Panc1 (cell line): ENCODE measurements around the gene NDRG4. TPM values are rescaled to one million over a fixed set of nuclear protein-coding genes. Genes with fewer than 3 reads are reported as not detected.

ENCODE experiments used
- ATAC-seq: fragments of 200-7000 bp; cut with Tn5 transposase; 2 replicates; pipeline ENCODE4 v1.9.1; 2020; ENCODE audit warnings: mild to moderate bottlenecking, moderate library complexity
- BruUV-seq: library from RNA; stranded (reverse); fragments of 400-500 nt; replicated peaks from 2 replicates; lab custom pipeline; 2021; lab: Mats Ljungman, UMichigan
- CTCF ChIA-PET: fragments of 300-600 bp; sonication (Branson Sonifier 250); formaldehyde crosslinking; loops from one replicate; lab custom pipeline; 2022; ENCODE audit warnings: antibody characterized with exemption; lab: Charles Lee
- POLR2A ChIA-PET: fragments of 300-600 bp; sonication (Branson Sonifier 250); formaldehyde crosslinking; loops from one replicate; lab custom pipeline; 2022; ENCODE audit warnings: antibody characterized with exemption; lab: Charles Lee
- DNase-seq: peaks from one replicate; pipeline ENCODE4 v3.0.0-alpha.2; 2010; ENCODE audit warnings: low read depth, low spot score
- H3K27ac ChIP-seq: 2 replicates; pipeline ENCODE4 v1.5.1; 2011; ENCODE audit warnings: mild to moderate bottlenecking, low read length, inconsistent platforms
- H3K27me3 ChIP-seq: fragments of 200-500 bp; sonication (Bioruptor generic); 2 replicates; pipeline ENCODE4 v1.6.0; 2014; ENCODE audit warnings: low read length, inconsistent platforms; ENCODE audit not compliant: control insufficient read depth, insufficient read depth
- H3K36me3 ChIP-seq: fragments of 200-500 bp; sonication (Bioruptor generic); 2 replicates; pipeline ENCODE4 v1.5.1; 2014; ENCODE audit warnings: inconsistent platforms, mild to moderate bottlenecking, low read length, moderate library complexity; ENCODE audit not compliant: control insufficient read depth, insufficient read depth
- H3K4me1 ChIP-seq: 2 replicates; pipeline ENCODE4 v1.5.1; 2011; ENCODE audit warnings: inconsistent platforms, mild to moderate bottlenecking, low read length, moderate library complexity; ENCODE audit not compliant: control insufficient read depth, insufficient read depth
- H3K4me3 ChIP-seq, 2 experiments: 2 replicates each; pipeline ENCODE4 v1.5.1; 2011 to 2012; ENCODE audit warnings: low read depth in 2 of 2, low read length in 2 of 2, mild to moderate bottlenecking in 2 of 2, inconsistent platforms in 1 of 2, moderate library complexity in 1 of 2
- H3K9me3 ChIP-seq: fragments of 200-500 bp; sonication (Bioruptor generic); 2 replicates; pipeline ENCODE4 v1.5.1; 2014; ENCODE audit warnings: low read depth, mild to moderate bottlenecking, inconsistent platforms, low read length, moderate library complexity; ENCODE audit not compliant: control insufficient read depth, insufficient read depth
- POLR2AphosphoS5 ChIP-seq: IDR thresholded peaks from 2 replicates; pipeline ENCODE4 v1.6.1; 2012; ENCODE audit warnings: mild to moderate bottlenecking, low read depth, low read length, moderate library complexity
- REST ChIP-seq, 2 experiments: IDR thresholded peaks; 2 replicates each; pipeline ENCODE4 v1.6.1; 2011 to 2012; ENCODE audit warnings: low read depth in 2 of 2, control low read depth in 1 of 2, low read length in 1 of 2, mild to moderate bottlenecking in 1 of 2, moderate library complexity in 1 of 2; ENCODE audit not compliant: insufficient read depth in 1 of 2
- SIN3A ChIP-seq: IDR thresholded peaks from 2 replicates; pipeline ENCODE4 v1.6.1; 2012; ENCODE audit warnings: low read depth, mild to moderate bottlenecking, low read length, moderate library complexity, borderline replicate concordance; ENCODE audit not compliant: insufficient read depth
- TCF7L2 ChIP-seq: IDR thresholded peaks from 2 replicates; pipeline ENCODE4 v1.6.1; 2011; ENCODE audit warnings: mild to moderate bottlenecking, low read depth, low read length, inconsistent platforms
- in situ Hi-C: cut with HindIII; loops from 2 replicates; pipeline ENCODE4 v1.10.0; 2016; ENCODE audit warnings: low sequenced_read_pairs, low pct_unique_long_range_greater_than_20kb
- intact Hi-C: fragments of 100-400 bp; cut with micrococcal nuclease; formaldehyde crosslinking; loops from one replicate; pipeline ENCODE4 v1.10.0; 2022; ENCODE audit not compliant: unreplicated experiment
- total RNA-seq: library from RNA; stranded (reverse); gene quantifications from one replicate; pipeline ENCODE4 v1.2.1, GENCODE V29; 2021; ENCODE audit not compliant: unreplicated experiment
- TF ChIP-seq, protein P1 (sequence below): fragments of 450-650 bp; IDR thresholded peaks from 2 replicates; pipeline ENCODE4 v1.5.1; 2017; ENCODE audit warnings: mild to moderate bottlenecking

The NDRG4 gene
- total RNA-seq, 1 experiment from 2014 or later = 5.1 TPM

DNA sequence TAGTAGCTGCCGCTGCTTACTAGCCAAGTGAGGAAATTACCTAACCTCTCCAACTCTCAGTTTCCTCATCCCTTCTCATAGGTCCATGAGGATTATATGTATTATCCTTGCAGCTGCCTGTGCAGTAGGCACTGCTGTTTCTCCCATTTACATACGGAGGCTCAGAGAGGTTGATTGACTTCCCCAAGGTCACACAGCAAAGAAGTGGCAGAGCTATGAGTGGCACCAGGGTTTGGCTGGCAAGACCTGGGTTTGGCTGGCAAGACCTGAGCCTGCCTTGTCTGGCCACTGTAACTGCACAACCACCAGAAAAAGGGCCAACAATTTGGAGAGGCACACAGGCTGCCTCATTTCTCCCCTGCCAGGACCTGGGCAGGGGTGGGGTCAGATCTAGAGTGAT lies 2.5 kb upstream of the NDRG4 start:
- intact Hi-C loops (no loop called here), in situ Hi-C loops (no loop called here)
- Histone ChIP-seq H3K4me1 (no peaks in the 10 kb centered on the region), H3K4me3 (no peak overlapping the region), H3K27ac (no peak overlapping the region), H3K9me3 (no peaks in the 10 kb centered on the region), H3K36me3 (no peaks in the 10 kb centered on the region), H3K27me3 (no peaks in the 10 kb centered on the region)
- DNase-seq (no peak), ATAC-seq (no peak)
- TF ChIP-seq REST (IDR thresholded peaks at IDR 0.05; ENCODE audit: insufficient read depth in 1 of 2, low read depth in 2 of 2, low read length in 1 of 2) (no peak), TCF7L2 (no peak), POLR2AphosphoS5 (no peak), SIN3A (no peak)
- TF ChIP-seq, protein P1, sequence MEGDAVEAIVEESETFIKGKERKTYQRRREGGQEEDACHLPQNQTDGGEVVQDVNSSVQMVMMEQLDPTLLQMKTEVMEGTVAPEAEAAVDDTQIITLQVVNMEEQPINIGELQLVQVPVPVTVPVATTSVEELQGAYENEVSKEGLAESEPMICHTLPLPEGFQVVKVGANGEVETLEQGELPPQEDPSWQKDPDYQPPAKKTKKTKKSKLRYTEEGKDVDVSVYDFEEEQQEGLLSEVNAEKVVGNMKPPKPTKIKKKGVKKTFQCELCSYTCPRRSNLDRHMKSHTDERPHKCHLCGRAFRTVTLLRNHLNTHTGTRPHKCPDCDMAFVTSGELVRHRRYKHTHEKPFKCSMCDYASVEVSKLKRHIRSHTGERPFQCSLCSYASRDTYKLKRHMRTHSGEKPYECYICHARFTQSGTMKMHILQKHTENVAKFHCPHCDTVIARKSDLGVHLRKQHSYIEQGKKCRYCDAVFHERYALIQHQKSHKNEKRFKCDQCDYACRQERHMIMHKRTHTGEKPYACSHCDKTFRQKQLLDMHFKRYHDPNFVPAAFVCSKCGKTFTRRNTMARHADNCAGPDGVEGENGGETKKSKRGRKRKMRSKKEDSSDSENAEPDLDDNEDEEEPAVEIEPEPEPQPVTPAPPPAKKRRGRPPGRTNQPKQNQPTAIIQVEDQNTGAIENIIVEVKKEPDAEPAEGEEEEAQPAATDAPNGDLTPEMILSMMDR = no peak
- ChIA-PET CTCF (no interaction called here), POLR2A (no interaction called here)
- no TSS peak for BruUV-seq

GRCh38 chr16:58497935-58498334 lies 2.0 kb upstream of the NDRG4 start:
- no TSS peak for BruUV-seq
- ChIA-PET POLR2A (no interaction called here), CTCF (no interaction called here)
- in situ Hi-C loops (no loop called here), intact Hi-C loops (no loop called here)
- no peak for ATAC-seq
- Histone ChIP-seq H3K4me3 (no peak overlapping the region), H3K27me3 (no peaks in the 10 kb centered on the region), H3K9me3 (no peaks in the 10 kb centered on the region), H3K4me1 (no peaks in the 10 kb centered on the region), H3K36me3 (no peaks in the 10 kb centered on the region), H3K27ac (no peak overlapping the region)
- TF ChIP-seq TCF7L2 (no peak), REST (IDR thresholded peaks at IDR 0.05; ENCODE audit: insufficient read depth in 1 of 2, low read depth in 2 of 2, low read length in 1 of 2) (no peak), SIN3A (no peak), POLR2AphosphoS5 (no peak)
- TF ChIP-seq, protein P1 = no peak
- no peak for DNase-seq
